Panc1 (cell line): Measurements from ENCODE around the gene COPS8.

Experiments
- CTCF ChIP-seq: fragments of 450-650 bp; IDR thresholded peaks from 2 replicates; pipeline ENCODE4 v1.5.1; 2017; ENCODE audit warnings: mild to moderate bottlenecking
- POLR2AphosphoS5 ChIP-seq: IDR thresholded peaks from 2 replicates; pipeline ENCODE4 v1.6.1; 2012; ENCODE audit warnings: mild to moderate bottlenecking, low read depth, low read length, moderate library complexity
- REST ChIP-seq, 2 experiments: IDR thresholded peaks; 2 replicates each; pipeline ENCODE4 v1.6.1; 2011 to 2012; ENCODE audit warnings: low read depth in 2 of 2, control low read depth in 1 of 2, low read length in 1 of 2, mild to moderate bottlenecking in 1 of 2, moderate library complexity in 1 of 2; ENCODE audit not compliant: insufficient read depth in 1 of 2
- SIN3A ChIP-seq: IDR thresholded peaks from 2 replicates; pipeline ENCODE4 v1.6.1; 2012; ENCODE audit warnings: low read depth, mild to moderate bottlenecking, low read length, moderate library complexity, borderline replicate concordance; ENCODE audit not compliant: insufficient read depth

GRCh38 chr2:237061356-237061755, 24.3 kb upstream of the COPS8 start:
- no peak for TF ChIP-seq REST (IDR thresholded peaks at IDR 0.05; ENCODE audit: insufficient read depth in 1 of 2, low read depth in 2 of 2, low read length in 1 of 2)
- no peak for TF ChIP-seq POLR2AphosphoS5
- TF ChIP-seq CTCF: no peak
- no peak for TF ChIP-seq SIN3A
